Transverse colon (tissue), 4 donors: Measurements from ENCODE around the gene AGBL4. TPM values are rescaled to one million over a fixed set of nuclear protein-coding genes. Genes with fewer than 3 reads are reported as not detected.
"Not testable (repeated sequence)": the region's sequence is repeated elsewhere in the genome, so short reads cannot be mapped to it uniquely, and the experiment has no call there.

Source experiments
- DNase-seq: peaks from one replicate; pipeline ENCODE4 v3.0.0-alpha.2; 2019
- H3K27ac ChIP-seq, 4 donors: fragments of 200-600 bp; sonication (generic); 2 replicates each; pipeline ENCODE4 v1.5.1; 2016 to 2018; ENCODE audit warnings: inconsistent platforms in 4 of 4
- H3K27me3 ChIP-seq: fragments of 200-600 bp; sonication (generic); 2 replicates; pipeline ENCODE4 v1.5.1; 2017; ENCODE audit warnings: inconsistent platforms
- H3K36me3 ChIP-seq, 4 donors: fragments of 200-600 bp; sonication (generic); 2 replicates each; pipeline ENCODE4 v1.5.1; 2017 to 2019; ENCODE audit warnings: inconsistent platforms in 4 of 4
- H3K4me1 ChIP-seq, 4 donors: fragments of 200-600 bp; sonication (generic); 2 replicates each; pipeline ENCODE4 v1.5.1; 2017 to 2020; ENCODE audit warnings: inconsistent platforms in 4 of 4
- H3K4me3 ChIP-seq, 4 donors: fragments of 200-600 bp; sonication (generic); 1 replicate in 1 of 4; 2 replicates in 3 of 4; pipeline versions ENCODE4 v1.5.1 to v1.6.1; 2017 to 2019; ENCODE audit warnings: inconsistent platforms in 4 of 4
- H3K9me3 ChIP-seq, 2 donors: fragments of 200-600 bp; sonication (generic); 2 replicates each; pipeline ENCODE4 v1.5.1; 2017 to 2019; ENCODE audit warnings: inconsistent platforms in 2 of 2
- EP300 ChIP-seq: sonication (generic); formaldehyde crosslinking; IDR thresholded peaks from one replicate; pipeline ENCODE4 v1.6.1; 2017; ENCODE audit warnings: antibody characterized with exemption, low read depth
- POLR2A ChIP-seq: fragments of 450-650 bp; IDR thresholded peaks from one replicate; pipeline ENCODE4 v1.6.1; 2016; ENCODE audit warnings: antibody characterized with exemption, mild to moderate bottlenecking, moderate library complexity
- POLR2AphosphoS5 ChIP-seq, 3 donors: sonication (generic); formaldehyde crosslinking; IDR thresholded peaks; one replicate each; pipeline ENCODE4 v1.6.1; 2016; ENCODE audit warnings: antibody characterized with exemption in 3 of 3
- WGBS, 2 donors: methylation state at CpG; one replicate each; pipeline ENCODE4 v1.1.5; 2018; ENCODE audit warnings: low coverage in 1 of 2; 5-methylcytosine and 5-hydroxymethylcytosine counted together
- in situ Hi-C, 4 donors: fragments of 200-750 bp; cut with MboI; loops; one replicate each; pipeline versions ENCODE4 v1.15.0 to v1.15.1; 2017; ENCODE audit warnings: low sequenced_read_pairs in 3 of 4, low pct_ligation_motif_present in 1 of 4, low pct_unique_long_range_greater_than_20kb in 1 of 4
- intact Hi-C: fragments of 100-400 bp; cut with DNase I; formaldehyde crosslinking; loops from one replicate; pipeline ENCODE4 v1.15.1; 2023; ENCODE audit warnings: low total_unique reads
- total RNA-seq, 4 donors: library from RNA; depleted of rRNA; stranded (reverse); fragments of >200 nt; gene quantifications; one replicate each; pipeline ENCODE4 v1.1.0, GENCODE V29; 2016
- TF ChIP-seq, protein P1 (sequence below), 5 experiments: fragments of 200-600 bp in 3 of 5; fragments of 450-650 bp in 2 of 5; sonication (generic) in 3 of 5; IDR thresholded peaks; 1 replicate in 2 of 5; 2 replicates in 3 of 5; pipeline ENCODE4 v1.5.1; 2016 to 2017; ENCODE audit warnings: antibody characterized with exemption in 5 of 5, inconsistent platforms in 3 of 5, mild to moderate bottlenecking in 2 of 5, moderate library complexity in 1 of 5

AGBL4 gene
- total RNA-seq, 4 donors from 2014 or later, result 0.82 TPM; not detected in 3

DNA sequence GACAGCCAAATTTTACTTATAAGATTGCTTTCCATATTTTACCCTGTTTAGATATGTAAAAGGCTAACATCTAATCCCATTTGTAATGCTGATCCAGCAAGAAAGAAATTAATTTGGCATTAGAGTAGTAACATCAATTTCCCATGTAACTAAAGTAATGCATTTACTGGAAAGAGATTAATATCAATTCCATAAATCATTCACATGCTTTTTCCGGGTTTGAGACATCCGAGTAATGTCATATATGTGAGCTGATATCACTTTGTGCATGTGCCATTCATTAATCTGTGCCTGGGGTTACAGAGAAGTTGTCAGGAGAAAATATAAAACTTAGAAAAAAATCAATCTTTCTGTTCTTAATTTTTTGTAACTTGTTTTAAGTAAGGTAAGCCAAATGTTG lies 206.1 kb downstream of the AGBL4 start:
- WGBS, 2 donors, result 83 to 86% methylated on average over 2 of the region's 2 CpGs
- Histone ChIP-seq H3K4me1 (no peaks in the 10 kb centered on the region), H3K27me3 (no peaks in the 10 kb centered on the region), H3K27ac (no peak overlapping the region), H3K36me3 (no peaks in the 10 kb centered on the region), H3K9me3 (peaks cover 0 to 2% of the 10 kb centered on the region in 2 donors), H3K4me3 (no peak overlapping the region)
- intact Hi-C loops (no loop called here), in situ Hi-C loops (no loop called here)
- TF ChIP-seq POLR2AphosphoS5 (IDR thresholded peaks at IDR 0.05), result no peak
- TF ChIP-seq EP300, result no peak
- no peak for TF ChIP-seq POLR2A
- TF ChIP-seq, protein P1, sequence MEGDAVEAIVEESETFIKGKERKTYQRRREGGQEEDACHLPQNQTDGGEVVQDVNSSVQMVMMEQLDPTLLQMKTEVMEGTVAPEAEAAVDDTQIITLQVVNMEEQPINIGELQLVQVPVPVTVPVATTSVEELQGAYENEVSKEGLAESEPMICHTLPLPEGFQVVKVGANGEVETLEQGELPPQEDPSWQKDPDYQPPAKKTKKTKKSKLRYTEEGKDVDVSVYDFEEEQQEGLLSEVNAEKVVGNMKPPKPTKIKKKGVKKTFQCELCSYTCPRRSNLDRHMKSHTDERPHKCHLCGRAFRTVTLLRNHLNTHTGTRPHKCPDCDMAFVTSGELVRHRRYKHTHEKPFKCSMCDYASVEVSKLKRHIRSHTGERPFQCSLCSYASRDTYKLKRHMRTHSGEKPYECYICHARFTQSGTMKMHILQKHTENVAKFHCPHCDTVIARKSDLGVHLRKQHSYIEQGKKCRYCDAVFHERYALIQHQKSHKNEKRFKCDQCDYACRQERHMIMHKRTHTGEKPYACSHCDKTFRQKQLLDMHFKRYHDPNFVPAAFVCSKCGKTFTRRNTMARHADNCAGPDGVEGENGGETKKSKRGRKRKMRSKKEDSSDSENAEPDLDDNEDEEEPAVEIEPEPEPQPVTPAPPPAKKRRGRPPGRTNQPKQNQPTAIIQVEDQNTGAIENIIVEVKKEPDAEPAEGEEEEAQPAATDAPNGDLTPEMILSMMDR (IDR thresholded peaks at IDR 0.05), result no peak
- no peak for DNase-seq

- H3K27ac ChIP-seq, H3K27me3 ChIP-seq, H3K4me3 ChIP-seq, H3K9me3 ChIP-seq, in situ Hi-C loops, H3K4me1 ChIP-seq, intact Hi-C loops, H3K36me3 ChIP-seq, DNase-seq: not testable (repeated sequence)
- WGBS, 2 donors, result 90 to 92% methylated on average over 13 to 17 of the region's 17 CpGs
Observed at GRCh38 chr1:49787013-49787412, 236.7 kb downstream of the AGBL4 start.

DNA sequence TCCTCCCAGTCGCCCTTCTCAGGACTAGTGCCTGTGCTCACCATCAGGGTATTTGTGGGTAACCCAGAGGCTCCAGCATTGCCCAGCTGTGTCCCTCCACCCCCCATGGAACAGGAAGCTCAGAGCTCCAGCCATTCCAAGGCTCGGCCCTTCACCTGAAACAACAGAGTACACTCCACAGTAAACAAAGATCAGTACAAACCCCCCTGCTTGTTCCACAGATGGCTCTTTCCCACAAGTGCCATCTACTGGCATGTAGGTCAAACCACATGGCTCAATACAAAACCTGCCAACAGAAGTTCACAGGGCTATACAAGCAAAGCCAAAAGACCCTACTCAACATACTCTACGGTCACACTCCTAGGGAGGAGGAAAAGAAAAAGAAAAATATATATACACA lies 258.7 kb downstream of the AGBL4 start:
- TF ChIP-seq, protein P1 (IDR thresholded peaks at IDR 0.05), result no peak
- no peak for TF ChIP-seq EP300
- no peak for TF ChIP-seq POLR2AphosphoS5 (IDR thresholded peaks at IDR 0.05)
- TF ChIP-seq POLR2A, result no peak
- Histone ChIP-seq H3K4me1 (no peaks in the 10 kb centered on the region), H3K27me3 (no peaks in the 10 kb centered on the region), H3K36me3 (no peaks in the 10 kb centered on the region), H3K9me3 (peaks cover 0 to 9% of the 10 kb centered on the region in 2 donors), H3K4me3 (no peak overlapping the region), H3K27ac (no peak overlapping the region)
- WGBS, 2 donors, result 57 to 60% methylated on average over 1 to 3 of the region's 3 CpGs
- no peak for DNase-seq
- in situ Hi-C loops (no loop called here), intact Hi-C loops (no loop called here)

DNA sequence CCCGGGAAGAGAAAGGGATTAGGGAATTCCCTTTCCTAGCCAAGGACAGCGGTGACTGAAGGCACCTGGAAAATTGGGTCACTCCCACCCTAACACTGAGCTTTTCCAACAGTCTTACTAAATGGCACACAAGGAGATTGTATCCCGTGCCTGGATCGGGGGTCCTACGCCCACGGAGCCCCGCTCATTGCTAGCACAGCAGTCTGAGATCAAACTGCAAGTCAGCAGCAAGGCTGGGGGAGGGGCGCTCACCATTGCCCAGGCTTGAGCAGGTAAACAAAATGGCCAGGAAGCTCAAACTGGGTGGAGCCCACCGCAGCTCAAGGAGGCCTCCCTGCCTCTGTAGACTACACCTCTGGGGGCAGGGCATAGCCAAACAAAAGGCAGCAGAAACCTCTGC lies 285.6 kb downstream of the AGBL4 start:
- intact Hi-C loops, in situ Hi-C loops, H3K27me3 ChIP-seq, H3K4me1 ChIP-seq, H3K4me3 ChIP-seq, H3K9me3 ChIP-seq, DNase-seq, H3K36me3 ChIP-seq, H3K27ac ChIP-seq: not testable (repeated sequence)
- 96% methylated on average over 8 of the region's 9 CpGs; no CpG with 5 or more reads in 1 of the 2 donors for WGBS, 2 donors

- Histone ChIP-seq H3K4me3 (no peak overlapping the region), H3K9me3 (no peaks in the 10 kb centered on the region), H3K27ac (no peak overlapping the region), H3K4me1 (no peaks in the 10 kb centered on the region), H3K36me3 (no peaks in the 10 kb centered on the region), H3K27me3 (no peaks in the 10 kb centered on the region)
- TF ChIP-seq, protein P1 (IDR thresholded peaks at IDR 0.05), result no peak
- TF ChIP-seq POLR2AphosphoS5 (IDR thresholded peaks at IDR 0.05) (no peak), POLR2A (no peak), EP300 (no peak)
- DNase-seq, result no peak
- in situ Hi-C loops (no loop called here), intact Hi-C loops (no loop called here)
- WGBS, 2 donors, result 61 to 67% methylated on average over 1 of the region's 1 CpG
Observed at GRCh38 chr1:49728377-49728776, 295.4 kb downstream of the AGBL4 start.
